ENCODE data around the gene TEX10.

GRCh38 chr9:100306283-100306682 is 46.5 kb downstream of the TEX10 start:
- TF ChIP-seq, protein P1, sequence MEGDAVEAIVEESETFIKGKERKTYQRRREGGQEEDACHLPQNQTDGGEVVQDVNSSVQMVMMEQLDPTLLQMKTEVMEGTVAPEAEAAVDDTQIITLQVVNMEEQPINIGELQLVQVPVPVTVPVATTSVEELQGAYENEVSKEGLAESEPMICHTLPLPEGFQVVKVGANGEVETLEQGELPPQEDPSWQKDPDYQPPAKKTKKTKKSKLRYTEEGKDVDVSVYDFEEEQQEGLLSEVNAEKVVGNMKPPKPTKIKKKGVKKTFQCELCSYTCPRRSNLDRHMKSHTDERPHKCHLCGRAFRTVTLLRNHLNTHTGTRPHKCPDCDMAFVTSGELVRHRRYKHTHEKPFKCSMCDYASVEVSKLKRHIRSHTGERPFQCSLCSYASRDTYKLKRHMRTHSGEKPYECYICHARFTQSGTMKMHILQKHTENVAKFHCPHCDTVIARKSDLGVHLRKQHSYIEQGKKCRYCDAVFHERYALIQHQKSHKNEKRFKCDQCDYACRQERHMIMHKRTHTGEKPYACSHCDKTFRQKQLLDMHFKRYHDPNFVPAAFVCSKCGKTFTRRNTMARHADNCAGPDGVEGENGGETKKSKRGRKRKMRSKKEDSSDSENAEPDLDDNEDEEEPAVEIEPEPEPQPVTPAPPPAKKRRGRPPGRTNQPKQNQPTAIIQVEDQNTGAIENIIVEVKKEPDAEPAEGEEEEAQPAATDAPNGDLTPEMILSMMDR (IDR thresholded peaks at IDR 0.05), result no peak
- no peak for TF ChIP-seq POLR2A (IDR thresholded peaks at IDR 0.05)
- no peak for TF ChIP-seq POLR2AphosphoS5 (IDR thresholded peaks at IDR 0.05)
